H9 (cell line): Measurements from ENCODE around the gene IFI27L1. TPM values are rescaled to one million over a fixed set of nuclear protein-coding genes. Genes with fewer than 3 reads are reported as not detected.

ENCODE experiments used
- DNase-seq: peaks from one replicate; pipeline ENCODE4 v3.0.0-alpha.2; 2017
- H2AFZ ChIP-seq: one replicate; pipeline ENCODE4 v1.6.1; 2013; ENCODE audit warnings: mild to moderate bottlenecking, low read length, control low read depth, moderate library complexity
- H2AK5ac ChIP-seq: 2 replicates; pipeline ENCODE4 v1.6.1; 2013; ENCODE audit warnings: low read length, control low read depth, mixed read lengths; ENCODE audit not compliant: insufficient read length
- H2BK120ac ChIP-seq: one replicate; pipeline ENCODE4 v1.6.1; 2013; ENCODE audit warnings: low read depth, mild to moderate bottlenecking, low read length, control low read depth, inconsistent platforms; ENCODE audit not compliant: poor library complexity, severe bottlenecking
- H2BK12ac ChIP-seq: 2 replicates; pipeline ENCODE4 v1.6.1; 2013; ENCODE audit warnings: low read length, control low read depth, mixed read lengths, low read depth; ENCODE audit not compliant: insufficient read length
- H2BK15ac ChIP-seq: 2 replicates; pipeline ENCODE4 v1.6.1; 2013; ENCODE audit warnings: low read depth, low read length, control low read depth
- H2BK20ac ChIP-seq: one replicate; pipeline ENCODE4 v1.6.1; 2013; ENCODE audit warnings: low read depth, mild to moderate bottlenecking, low read length, control low read depth, inconsistent platforms; ENCODE audit not compliant: poor library complexity, severe bottlenecking
- H2BK5ac ChIP-seq: 2 replicates; pipeline ENCODE4 v1.6.1; 2013; ENCODE audit warnings: low read length, control low read depth, mixed read lengths; ENCODE audit not compliant: insufficient read length
- H3K14ac ChIP-seq: 2 replicates; pipeline ENCODE4 v1.6.1; 2013; ENCODE audit warnings: low read length, control low read depth; ENCODE audit not compliant: insufficient read depth
- H3K18ac ChIP-seq: 2 replicates; pipeline ENCODE4 v1.6.1; 2013; ENCODE audit warnings: low read depth, mild to moderate bottlenecking, mixed read lengths, low read length, control low read depth; ENCODE audit not compliant: insufficient read length
- H3K23ac ChIP-seq: 2 replicates; pipeline ENCODE4 v1.6.1; 2013; ENCODE audit warnings: low read length, control low read depth, mixed read lengths, low read depth; ENCODE audit not compliant: insufficient read length
- H3K23me2 ChIP-seq: 2 replicates; pipeline ENCODE4 v1.6.1; 2013; ENCODE audit warnings: low read depth, mild to moderate bottlenecking, mixed read lengths, low read length, control low read depth; ENCODE audit not compliant: insufficient read length, poor library complexity, severe bottlenecking
- H3K27ac ChIP-seq: 2 replicates; pipeline ENCODE4 v1.5.1; 2013; ENCODE audit warnings: low read length, control low read depth, mixed read lengths, low read depth; ENCODE audit not compliant: insufficient read length
- H3K27me3 ChIP-seq: 2 replicates; pipeline ENCODE4 v1.6.1; 2013; ENCODE audit warnings: low read length, control low read depth, inconsistent platforms; ENCODE audit not compliant: insufficient read depth
- H3K4ac ChIP-seq: 2 replicates; pipeline ENCODE4 v1.6.1; 2013; ENCODE audit warnings: low read depth, mild to moderate bottlenecking, control low read depth, inconsistent platforms, low read length, moderate library complexity
- H3K4me1 ChIP-seq: 2 replicates; pipeline ENCODE4 v1.6.1; 2013; ENCODE audit warnings: low read length, control low read depth, inconsistent platforms; ENCODE audit not compliant: insufficient read depth
- H3K4me2 ChIP-seq: 2 replicates; pipeline ENCODE4 v1.6.1; 2013; ENCODE audit warnings: low read length, control low read depth, mixed read lengths; ENCODE audit not compliant: insufficient read length, insufficient read depth
- H3K56ac ChIP-seq: 2 replicates; pipeline ENCODE4 v1.6.1; 2013; ENCODE audit warnings: low read depth, mild to moderate bottlenecking, mixed read lengths, low read length, control low read depth; ENCODE audit not compliant: insufficient read length
- H3K79me1 ChIP-seq: 2 replicates; pipeline ENCODE4 v1.6.1; 2013; ENCODE audit warnings: low read depth, mild to moderate bottlenecking, moderate library complexity, low read length, control low read depth, inconsistent platforms; ENCODE audit not compliant: insufficient read depth, poor library complexity, severe bottlenecking
- H3K79me2 ChIP-seq: 2 replicates; pipeline ENCODE4 v1.6.1; 2013; ENCODE audit warnings: low read length, control low read depth, inconsistent platforms; ENCODE audit not compliant: insufficient read depth
- H3K9ac ChIP-seq: 2 replicates; pipeline ENCODE4 v1.6.1; 2013; ENCODE audit warnings: low read length, control low read depth, mixed read lengths; ENCODE audit not compliant: insufficient read length; ENCODE audit errors: extremely low read depth
- H3K9me3 ChIP-seq: one replicate; pipeline ENCODE4 v1.6.1; 2013; ENCODE audit warnings: low read depth, low read length, inconsistent platforms; ENCODE audit not compliant: control insufficient read depth
- H3T11ph ChIP-seq: one replicate; pipeline ENCODE4 v1.6.1; 2013; ENCODE audit warnings: mild to moderate bottlenecking, low read length, control low read depth, inconsistent platforms
- H4K20me1 ChIP-seq: one replicate; pipeline ENCODE4 v1.6.1; 2013; ENCODE audit not compliant: control insufficient read depth, insufficient read length, insufficient read depth
- H4K5ac ChIP-seq: 2 replicates; pipeline ENCODE4 v1.6.1; 2013; ENCODE audit warnings: low read depth, mild to moderate bottlenecking, mixed read lengths, low read length, control low read depth; ENCODE audit not compliant: insufficient read length
- H4K8ac ChIP-seq: replicated peaks from 2 replicates; pipeline ENCODE4 v1.6.1; 2013; ENCODE audit warnings: low read length, control low read depth, mixed read lengths, low read depth; ENCODE audit not compliant: insufficient read length
- H4K91ac ChIP-seq: 2 replicates; pipeline ENCODE4 v1.6.1; 2013; ENCODE audit warnings: low read depth, mild to moderate bottlenecking, moderate library complexity, mixed read lengths, low read length, control low read depth; ENCODE audit not compliant: insufficient read length
- H3K27ac Mint-ChIP-seq, 3 experiments: 2 replicates in 2 of 3; 3 replicates in 1 of 3; pipeline ENCODE4 v1.8.0; 2020 to 2021; ENCODE audit warnings: mixed read lengths in 3 of 3, mild to moderate bottlenecking in 1 of 3, moderate library complexity in 1 of 3
- H3K27me3 Mint-ChIP-seq: 2 replicates; pipeline ENCODE4 v1.8.0; 2021; ENCODE audit warnings: low read depth, mild to moderate bottlenecking, moderate library complexity, mixed read lengths
- H3K36me3 Mint-ChIP-seq, 3 experiments: 2 replicates in 2 of 3; 3 replicates in 1 of 3; pipeline ENCODE4 v1.8.0; 2020 to 2021; ENCODE audit warnings: low read depth in 3 of 3, mixed read lengths in 3 of 3; ENCODE audit not compliant: insufficient read depth in 1 of 3
- H3K4me1 Mint-ChIP-seq, 2 experiments: 2 replicates each; pipeline ENCODE4 v1.8.0; 2020; ENCODE audit warnings: mixed read lengths in 2 of 2
- H3K4me3 Mint-ChIP-seq, 2 experiments: 2 replicates in 1 of 2; 3 replicates in 1 of 2; pipeline ENCODE4 v1.8.0; 2020 to 2021; ENCODE audit warnings: mild to moderate bottlenecking in 2 of 2, mixed read lengths in 2 of 2, moderate library complexity in 1 of 2
- H3K9me3 Mint-ChIP-seq, 2 experiments: 2 replicates in 1 of 2; 3 replicates in 1 of 2; pipeline ENCODE4 v1.8.0; 2020; ENCODE audit warnings: mild to moderate bottlenecking in 2 of 2, mixed read lengths in 2 of 2, moderate library complexity in 1 of 2
- WGBS: extraction: QIAGEN DNeasy Blood & Tissue Kit; methylation state at CpG from one replicate; pipeline ENCODE4 v1.1.7; 2013; ENCODE audit warnings: missing lambda C conversion rate, low lambda C conversion rate, mixed read lengths; ENCODE audit not compliant: insufficient read length; ENCODE audit errors: extremely low coverage; 5-methylcytosine and 5-hydroxymethylcytosine counted together
- total RNA-seq: library from RNA; stranded (reverse); gene quantifications from 2 replicates; pipeline ENCODE4 v1.2.1, GENCODE V29; 2021
- TF ChIP-seq, protein P1 (sequence below): fragments of 200-600 bp; sonication (generic); conservative IDR thresholded peaks from 3 replicates; pipeline ENCODE4 v1.8.0; 2021; ENCODE audit warnings: antibody characterized with exemption, mild to moderate bottlenecking

IFI27L1 gene
- total RNA-seq, 1 experiment from 2014 or later = 27.4 TPM

DNA sequence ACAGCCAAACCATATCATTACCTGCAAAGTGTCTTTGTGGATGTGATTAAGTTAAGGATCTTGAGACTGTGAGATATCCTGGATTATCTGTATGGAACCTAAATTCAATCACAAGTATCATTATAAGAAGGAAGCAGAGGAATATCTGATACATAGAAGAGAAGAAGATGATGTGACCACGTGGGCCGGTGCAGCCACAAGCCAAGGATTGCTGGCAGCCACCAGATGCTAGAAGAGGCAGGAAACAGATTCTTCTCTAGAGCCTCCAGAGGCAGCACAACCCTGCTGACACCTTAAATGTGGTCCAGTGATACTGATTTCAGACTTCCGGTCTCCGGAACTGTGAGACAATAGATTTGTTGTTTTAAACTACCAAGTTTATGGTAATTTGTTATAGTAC is 54.4 kb downstream of the IFI27L1 start:
- peaks cover 4% of the 10 kb centered on the region; the same call in 1 of the 2 replicates for H3K4me1 ChIP-seq
- no peak overlapping the region for H2BK20ac ChIP-seq
- no peaks in the 10 kb centered on the region for H3K23me2 ChIP-seq
- no peak for DNase-seq
- no peak overlapping the region for H3K4ac ChIP-seq
- peaks cover 14 to 15% of the 10 kb centered on the region in 2 experiments for H3K9me3 Mint-ChIP-seq
- H3K27ac Mint-ChIP-seq = no peak overlapping the region
- H3K23ac ChIP-seq = no peak overlapping the region
- no peaks in the 10 kb centered on the region for H3K27me3 ChIP-seq
- no peaks in the 10 kb centered on the region for H4K20me1 ChIP-seq
- no peak overlapping the region for H3K27ac ChIP-seq
- no peak overlapping the region for H2BK12ac ChIP-seq
- H3K4me1 Mint-ChIP-seq = peaks cover 16 to 19% of the 10 kb centered on the region in 2 experiments
- no peak overlapping the region for H3K14ac ChIP-seq
- H2BK5ac ChIP-seq = no peak overlapping the region
- H3K9me3 ChIP-seq = no peaks in the 10 kb centered on the region
- no peak overlapping the region for H3T11ph ChIP-seq
- no CpG with 5 or more reads among the region's 4 CpGs for WGBS
- peaks cover 0 to 18% (median 6%) of the 10 kb centered on the region in 3 experiments; a peak in 4 of 7 replicates for H3K36me3 Mint-ChIP-seq
- no peak overlapping the region for H3K18ac ChIP-seq
- H3K4me2 ChIP-seq = no peak overlapping the region
- no peak overlapping the region for H4K91ac ChIP-seq
- no peak overlapping the region for H4K5ac ChIP-seq
- H3K56ac ChIP-seq = no peak overlapping the region
- H3K9ac ChIP-seq = no peak overlapping the region
- H3K4me3 Mint-ChIP-seq = no peak overlapping the region
- H2AFZ ChIP-seq = no peak overlapping the region
- TF ChIP-seq, protein P1, sequence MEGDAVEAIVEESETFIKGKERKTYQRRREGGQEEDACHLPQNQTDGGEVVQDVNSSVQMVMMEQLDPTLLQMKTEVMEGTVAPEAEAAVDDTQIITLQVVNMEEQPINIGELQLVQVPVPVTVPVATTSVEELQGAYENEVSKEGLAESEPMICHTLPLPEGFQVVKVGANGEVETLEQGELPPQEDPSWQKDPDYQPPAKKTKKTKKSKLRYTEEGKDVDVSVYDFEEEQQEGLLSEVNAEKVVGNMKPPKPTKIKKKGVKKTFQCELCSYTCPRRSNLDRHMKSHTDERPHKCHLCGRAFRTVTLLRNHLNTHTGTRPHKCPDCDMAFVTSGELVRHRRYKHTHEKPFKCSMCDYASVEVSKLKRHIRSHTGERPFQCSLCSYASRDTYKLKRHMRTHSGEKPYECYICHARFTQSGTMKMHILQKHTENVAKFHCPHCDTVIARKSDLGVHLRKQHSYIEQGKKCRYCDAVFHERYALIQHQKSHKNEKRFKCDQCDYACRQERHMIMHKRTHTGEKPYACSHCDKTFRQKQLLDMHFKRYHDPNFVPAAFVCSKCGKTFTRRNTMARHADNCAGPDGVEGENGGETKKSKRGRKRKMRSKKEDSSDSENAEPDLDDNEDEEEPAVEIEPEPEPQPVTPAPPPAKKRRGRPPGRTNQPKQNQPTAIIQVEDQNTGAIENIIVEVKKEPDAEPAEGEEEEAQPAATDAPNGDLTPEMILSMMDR = no peak
- H2BK15ac ChIP-seq = no peak overlapping the region
- no peaks in the 10 kb centered on the region for H3K79me2 ChIP-seq
- H3K27me3 Mint-ChIP-seq = peaks cover 12% of the 10 kb centered on the region
- H2AK5ac ChIP-seq = no peak overlapping the region
- no peak overlapping the region for H4K8ac ChIP-seq
- no peak overlapping the region for H2BK120ac ChIP-seq
- no peaks in the 10 kb centered on the region for H3K79me1 ChIP-seq
